Mesodermal cell (in vitro differentiated cells): ENCODE results near the gene DISP3.

Experiments used
- H3K27ac ChIP-seq: 2 replicates; pipeline ENCODE4 v1.7.0; 2013; ENCODE audit warnings: mild to moderate bottlenecking, low read depth, low read length, moderate library complexity; ENCODE audit not compliant: severe bottlenecking
- H3K36me3 ChIP-seq: 2 replicates; pipeline ENCODE4 v1.7.1; 2013; ENCODE audit warnings: mild to moderate bottlenecking, low read length, moderate library complexity; ENCODE audit not compliant: control insufficient read depth, insufficient read depth
- H3K4me1 ChIP-seq: one replicate; pipeline ENCODE4 v1.7.1; 2013; ENCODE audit warnings: mild to moderate bottlenecking, low read length; ENCODE audit not compliant: insufficient read depth, control insufficient read depth, poor library complexity, severe bottlenecking
- H3K4me3 ChIP-seq: 2 replicates; pipeline ENCODE4 v1.7.0; 2013; ENCODE audit warnings: low read length, control low read depth, mild to moderate bottlenecking; ENCODE audit not compliant: insufficient read depth, poor library complexity, severe bottlenecking; ENCODE audit errors: extremely low read depth
- H3K9me3 ChIP-seq: 2 replicates; pipeline ENCODE4 v1.7.1; 2013; ENCODE audit warnings: mild to moderate bottlenecking, low read length, moderate library complexity; ENCODE audit not compliant: control insufficient read depth
- WGBS, 2 experiments: methylation state at CpG; one replicate each; pipeline ENCODE4 v1.1.5; 2013; ENCODE audit warnings: missing lambda C conversion rate in 2 of 2; ENCODE audit not compliant: insufficient coverage in 2 of 2; 5-methylcytosine and 5-hydroxymethylcytosine counted together

Gene DISP3

DNA sequence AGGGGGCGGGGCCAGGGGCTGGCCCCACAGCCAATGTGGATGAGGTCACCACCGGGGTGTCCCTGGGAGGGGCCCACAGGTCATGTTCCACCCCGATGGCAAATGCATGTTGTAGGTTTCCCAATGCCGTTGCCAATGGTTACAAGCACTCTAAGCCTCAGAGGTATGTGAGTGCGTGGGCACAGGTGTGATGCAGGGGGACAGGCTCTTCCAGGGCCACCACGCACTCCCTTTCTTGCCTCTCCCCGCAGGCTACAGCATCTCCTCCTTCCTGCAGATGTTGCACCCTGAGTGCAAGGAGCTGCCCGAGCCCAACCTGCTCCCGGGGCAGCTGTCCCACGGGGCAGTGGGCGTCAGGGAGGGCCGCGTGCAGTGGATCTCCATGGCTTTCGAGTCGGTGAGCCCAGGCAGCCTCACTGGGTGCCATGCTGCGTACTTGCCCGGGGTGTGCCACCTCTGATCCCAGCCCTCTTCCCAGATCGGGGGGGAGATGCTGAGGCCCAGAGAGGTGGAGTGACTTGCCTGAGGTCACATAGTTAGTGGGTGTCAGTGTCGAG is 52.4 kb downstream of the DISP3 start:
- Histone ChIP-seq H3K4me1 (no peaks in the 10 kb centered on the region), H3K36me3 (no peaks in the 10 kb centered on the region)
- 89 to 90% methylated on average over 16 to 17 of the region's 19 CpGs for WGBS, 2 experiments

DNA sequence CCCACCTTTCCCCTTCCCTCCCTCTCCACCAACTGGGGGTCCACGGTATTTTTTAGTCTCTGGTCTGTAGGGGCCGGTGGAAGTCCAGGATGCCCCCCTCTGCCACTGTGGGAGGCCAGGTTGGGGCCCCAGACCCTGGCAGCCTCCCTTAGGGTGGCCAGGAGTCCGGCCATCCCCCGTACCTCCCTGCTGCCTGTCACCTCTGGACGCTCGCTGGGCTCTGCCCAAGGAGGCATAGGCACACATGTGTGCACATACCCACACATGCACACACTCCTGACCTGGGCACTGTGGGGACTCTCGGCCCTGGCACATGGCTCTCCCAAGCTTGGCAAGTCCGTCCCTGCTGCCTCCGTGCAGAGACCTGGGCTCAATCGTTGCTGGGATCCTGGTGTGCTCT is 53.0 kb downstream of the DISP3 start:
- H3K27ac ChIP-seq = no peak overlapping the region
- H3K4me1 ChIP-seq = no peaks in the 10 kb centered on the region
- no peaks in the 10 kb centered on the region for H3K36me3 ChIP-seq
- H3K9me3 ChIP-seq = no peaks in the 10 kb centered on the region
- H3K4me3 ChIP-seq = no peak overlapping the region
- 87% methylated on average over 7 of the region's 10 CpGs for WGBS, 2 experiments

More for the DNA sequence above, 52.4 kb downstream of the DISP3 start:
- Histone ChIP-seq H3K4me3 (no peak overlapping the region), H3K27ac (no peak overlapping the region), H3K9me3 (no peaks in the 10 kb centered on the region)

DNA sequence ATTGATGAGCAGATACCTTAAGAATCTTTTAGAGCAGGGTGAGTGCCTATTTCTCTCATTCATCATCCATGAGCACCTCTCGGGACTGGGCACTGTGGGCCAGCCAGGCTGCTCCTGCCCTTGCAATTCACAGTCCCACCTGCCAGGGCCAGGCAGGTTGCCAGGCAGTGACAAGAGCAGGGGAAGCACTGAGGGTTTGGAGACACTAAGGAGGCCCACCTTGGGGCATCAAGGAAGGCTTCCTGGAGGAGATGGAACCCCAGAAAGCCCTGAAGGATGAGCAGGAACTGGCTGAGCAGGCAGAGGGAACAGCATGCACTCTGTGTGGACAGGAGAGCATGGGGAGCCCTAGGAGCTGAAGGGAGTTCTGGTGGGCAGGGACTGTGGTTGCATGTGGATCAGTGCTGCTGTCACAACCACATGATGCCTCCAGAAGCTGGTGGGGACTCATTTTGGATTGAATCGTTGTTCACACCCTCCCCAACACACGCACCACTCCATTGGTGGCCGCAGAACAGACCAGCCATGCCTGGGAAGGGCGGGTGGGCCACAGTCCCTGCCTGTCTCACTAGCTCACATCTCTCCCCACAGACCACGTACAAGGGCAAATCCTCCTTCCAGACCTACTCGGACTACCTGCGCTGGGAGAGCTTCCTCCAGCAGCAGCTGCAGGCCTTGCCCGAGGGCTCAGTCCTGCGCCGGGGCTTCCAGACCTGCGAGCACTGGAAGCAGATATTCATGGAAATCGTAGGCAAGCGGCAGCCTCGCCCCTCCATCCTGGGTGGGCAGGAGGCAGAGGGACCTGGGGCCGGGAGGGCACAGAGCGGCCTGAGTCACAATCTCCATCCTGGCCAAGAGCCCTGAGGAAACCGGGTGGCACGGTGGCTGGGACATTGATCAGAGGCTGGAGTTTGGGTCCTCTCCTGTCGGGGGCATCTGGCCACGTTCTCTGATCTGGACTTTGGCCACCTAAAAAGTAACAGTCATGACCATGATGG is 55.1 kb downstream of the DISP3 start:
- no peak overlapping the region for H3K4me3 ChIP-seq
- H3K27ac ChIP-seq = no peak overlapping the region
- no peaks in the 10 kb centered on the region for H3K36me3 ChIP-seq
- no peaks in the 10 kb centered on the region for H3K4me1 ChIP-seq
- WGBS, 2 experiments = 94 to 97% methylated on average over 18 to 19 of the region's 21 CpGs
- no peaks in the 10 kb centered on the region for H3K9me3 ChIP-seq

DNA sequence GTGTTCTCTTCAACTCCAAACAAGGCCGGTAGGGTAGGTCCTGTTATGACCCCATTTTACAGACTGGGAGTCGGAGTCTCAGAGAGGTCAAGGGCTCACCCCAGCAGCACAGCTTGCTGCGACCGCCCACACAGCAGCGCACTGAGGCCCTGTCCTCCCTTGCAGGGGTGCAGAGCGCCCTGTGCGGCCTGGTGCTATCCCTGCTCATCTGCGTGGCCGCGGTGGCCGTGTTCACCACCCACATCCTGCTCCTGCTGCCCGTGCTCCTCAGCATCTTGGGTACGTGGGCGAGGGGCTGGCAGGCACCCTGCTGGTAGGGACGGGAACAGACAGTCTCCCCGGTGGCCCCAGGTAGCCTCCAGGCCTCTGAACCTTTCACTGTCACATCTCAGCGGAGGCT is 55.9 kb downstream of the DISP3 start:
- H3K9me3 ChIP-seq = no peaks in the 10 kb centered on the region
- H3K4me3 ChIP-seq = no peak overlapping the region
- 87 to 94% methylated on average over 15 to 17 of the region's 17 CpGs for WGBS, 2 experiments
- no peak overlapping the region for H3K27ac ChIP-seq
- H3K36me3 ChIP-seq = no peaks in the 10 kb centered on the region
- no peaks in the 10 kb centered on the region for H3K4me1 ChIP-seq

DNA sequence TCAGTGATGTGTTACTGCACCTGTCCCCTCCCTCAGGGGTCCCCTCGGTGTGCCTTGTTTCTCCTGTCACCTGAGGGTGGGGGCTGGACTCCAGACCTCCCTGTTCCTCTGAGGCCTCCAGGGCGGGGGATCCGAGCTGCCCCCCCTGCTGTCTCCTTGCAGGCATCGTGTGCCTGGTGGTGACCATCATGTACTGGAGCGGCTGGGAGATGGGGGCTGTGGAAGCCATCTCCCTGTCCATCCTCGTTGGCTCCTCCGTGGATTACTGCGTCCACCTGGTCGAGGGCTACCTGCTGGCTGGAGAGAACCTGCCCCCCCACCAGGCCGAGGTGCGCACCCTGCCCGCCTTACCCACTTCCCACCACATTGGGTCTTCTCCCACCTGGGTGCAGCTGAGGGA is 56.4 kb downstream of the DISP3 start:
- 92 to 97% methylated on average over 7 to 12 of the region's 12 CpGs for WGBS, 2 experiments
- Histone ChIP-seq H3K27ac (no peak overlapping the region), H3K4me3 (no peak overlapping the region), H3K4me1 (no peaks in the 10 kb centered on the region), H3K36me3 (no peaks in the 10 kb centered on the region), H3K9me3 (no peaks in the 10 kb centered on the region)

DNA sequence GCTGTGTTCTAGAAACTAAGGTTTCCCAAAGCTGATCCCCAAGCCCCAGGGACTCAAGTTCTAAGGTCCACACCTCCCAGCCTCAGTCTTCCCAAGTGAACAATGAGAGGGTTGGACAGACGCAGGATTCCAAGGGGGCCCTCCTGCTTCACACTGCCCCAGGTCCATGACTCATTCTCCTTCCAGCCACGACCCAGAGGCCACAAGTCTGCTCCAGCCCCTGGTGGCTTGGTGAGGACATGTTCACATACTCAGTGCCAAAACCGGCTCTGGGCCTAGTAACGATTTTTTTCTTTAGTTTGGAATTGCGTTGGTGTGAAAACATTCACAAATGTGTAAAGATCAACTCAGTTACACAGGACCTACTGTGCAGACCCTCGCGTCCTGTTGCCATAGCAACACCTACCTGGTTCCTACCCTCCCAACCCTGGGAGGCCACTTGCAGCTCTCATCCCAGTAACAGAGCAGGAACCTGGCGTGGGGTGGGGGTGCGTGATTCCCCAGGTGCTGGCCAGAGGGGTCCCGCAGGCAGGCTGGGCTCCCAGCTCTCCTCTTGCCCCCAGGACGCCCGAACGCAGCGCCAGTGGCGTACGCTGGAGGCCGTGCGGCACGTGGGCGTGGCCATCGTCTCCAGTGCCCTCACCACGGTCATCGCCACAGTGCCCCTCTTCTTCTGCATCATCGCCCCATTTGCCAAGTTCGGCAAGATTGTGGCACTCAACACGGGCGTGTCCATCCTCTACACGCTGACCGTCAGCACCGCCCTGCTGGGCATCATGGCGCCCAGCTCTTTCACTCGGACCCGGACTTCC is 57.0 kb downstream of the DISP3 start:
- Histone ChIP-seq H3K36me3 (no peaks in the 10 kb centered on the region), H3K27ac (no peak overlapping the region), H3K9me3 (no peaks in the 10 kb centered on the region), H3K4me3 (no peak overlapping the region), H3K4me1 (no peaks in the 10 kb centered on the region)
- 90 to 94% methylated on average over 29 to 31 of the region's 33 CpGs for WGBS, 2 experiments

DNA sequence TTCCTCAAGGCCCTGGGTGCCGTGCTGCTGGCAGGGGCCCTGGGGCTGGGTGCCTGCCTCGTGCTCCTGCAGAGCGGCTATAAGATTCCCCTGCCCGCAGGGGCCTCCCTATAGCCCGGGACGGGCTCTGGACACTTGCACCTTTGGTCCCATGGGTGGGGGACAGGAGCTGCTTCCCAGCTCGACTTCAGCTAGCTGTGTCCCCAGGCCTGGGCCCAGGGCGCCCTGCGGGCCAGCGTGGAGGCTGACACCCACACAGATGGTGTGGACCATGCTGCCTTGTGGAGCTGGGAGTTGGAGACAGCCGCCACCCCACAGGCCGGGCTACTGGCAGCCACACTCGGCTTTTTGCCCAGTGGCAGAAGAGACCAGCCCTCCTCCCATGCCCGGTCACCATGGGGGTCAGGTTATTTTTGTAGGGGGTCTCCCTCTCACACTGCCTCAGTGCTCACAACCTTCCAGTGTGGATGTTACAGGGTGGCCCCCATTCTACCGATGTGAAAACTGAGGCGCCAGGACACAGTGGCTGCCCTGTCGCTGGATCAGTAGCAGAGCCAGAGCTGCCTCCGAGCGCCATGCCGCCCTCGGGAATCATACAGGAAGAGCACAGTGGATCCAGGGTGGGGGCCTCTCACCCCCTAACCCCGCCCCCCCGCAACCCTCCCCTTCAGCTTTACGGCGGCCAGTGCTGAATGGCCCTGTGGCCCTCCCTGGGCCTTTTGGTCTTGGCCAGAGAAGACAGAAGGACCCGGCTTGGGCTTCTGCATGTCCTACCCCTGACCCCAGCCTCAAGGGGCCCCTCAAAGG is 57.8 kb downstream of the DISP3 start:
- 93 to 94% methylated on average over 15 to 23 of the region's 26 CpGs for WGBS, 2 experiments

DNA sequence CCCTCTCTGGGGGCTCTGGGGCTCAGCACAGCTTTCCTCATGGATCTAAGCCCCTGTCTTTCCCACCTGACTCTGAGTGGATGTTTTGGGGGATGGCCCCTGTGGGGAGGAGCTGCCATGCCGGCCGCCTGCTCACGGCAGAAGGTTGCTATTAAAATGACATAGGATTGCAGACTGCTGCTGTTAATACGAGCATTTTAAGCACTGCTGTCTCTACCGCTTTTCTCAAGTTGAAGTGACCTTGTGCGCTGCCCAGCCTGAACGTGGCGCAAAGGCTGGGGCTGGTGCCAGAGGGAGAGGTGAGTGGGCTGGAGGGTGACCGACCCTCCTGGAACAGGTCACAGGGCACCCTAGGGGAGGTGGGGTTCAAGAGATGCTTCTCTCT is 58.4 kb downstream of the DISP3 start:
- no peaks in the 10 kb centered on the region for H3K36me3 ChIP-seq
- H3K9me3 ChIP-seq = no peaks in the 10 kb centered on the region
- 90 to 93% methylated on average over 6 to 9 of the region's 9 CpGs for WGBS, 2 experiments
- H3K4me1 ChIP-seq = no peaks in the 10 kb centered on the region
- no peak overlapping the region for H3K27ac ChIP-seq
- no peak overlapping the region for H3K4me3 ChIP-seq

More for the DNA sequence above, 57.8 kb downstream of the DISP3 start:
- Histone ChIP-seq H3K27ac (no peak overlapping the region), H3K4me1 (no peaks in the 10 kb centered on the region), H3K9me3 (no peaks in the 10 kb centered on the region), H3K36me3 (no peaks in the 10 kb centered on the region), H3K4me3 (no peak overlapping the region)

DNA sequence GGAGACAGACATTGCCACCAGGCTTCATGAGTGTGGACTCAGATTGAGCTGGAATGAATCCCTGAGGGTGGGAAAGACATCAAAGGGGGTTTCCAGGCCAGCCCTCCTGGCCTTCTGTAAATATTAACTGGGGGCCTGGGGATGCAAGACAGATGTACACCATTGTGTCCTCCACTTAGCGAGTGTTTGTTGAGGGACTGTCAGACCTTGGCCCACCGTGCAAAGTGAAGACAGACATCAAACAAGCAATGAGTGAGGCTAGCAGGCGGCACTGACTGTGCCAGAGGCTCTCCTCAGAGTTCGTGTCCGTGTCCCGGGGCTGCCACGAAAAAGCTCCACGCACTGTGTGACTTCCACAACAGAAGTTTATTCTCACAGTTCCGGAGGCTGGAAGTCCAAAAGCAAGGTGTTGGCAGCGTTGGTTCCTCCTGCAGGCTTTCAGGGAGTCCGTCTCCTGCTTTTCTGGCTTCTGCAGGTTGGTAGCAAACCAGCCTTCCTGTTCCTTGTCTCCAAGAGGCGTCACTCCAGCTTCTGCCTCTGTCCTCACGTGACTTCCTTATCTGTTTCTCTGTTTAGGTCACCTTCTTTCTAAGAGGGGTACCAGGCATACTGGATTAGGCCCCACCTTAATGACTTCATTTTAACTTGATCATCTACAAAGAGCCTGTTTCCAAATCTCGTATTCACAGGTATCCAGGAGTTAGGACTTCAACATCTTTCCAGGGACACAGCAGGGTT is 59.1 kb downstream of the DISP3 start:
- Histone ChIP-seq H3K4me1 (no peaks in the 10 kb centered on the region), H3K4me3 (no peak overlapping the region), H3K27ac (no peak overlapping the region), H3K36me3 (no peaks in the 10 kb centered on the region), H3K9me3 (no peaks in the 10 kb centered on the region)
- 91 to 93% methylated on average over 14 of the region's 14 CpGs for WGBS, 2 experiments
